H1 (cell line): Measurements from ENCODE around the gene RPIA.

Source experiments
- CTCF ChIP-seq, 3 experiments: IDR thresholded peaks; 1 replicate in 2 of 3; 2 replicates in 1 of 3; pipeline versions ENCODE4 v1.5.1 to v1.6.1; 2011; ENCODE audit warnings: low read length in 3 of 3, mild to moderate bottlenecking in 3 of 3, inconsistent platforms in 2 of 3, low read depth in 1 of 3, moderate library complexity in 1 of 3; ENCODE audit not compliant: insufficient read depth in 1 of 3; ENCODE audit errors: control extremely low read depth in 1 of 3
- E2F6 ChIP-seq: IDR thresholded peaks from 2 replicates; pipeline ENCODE4 v1.6.1; 2012; ENCODE audit warnings: inconsistent platforms
- EZH2 ChIP-seq: fragments of 200-600 bp; sonication (generic); IDR thresholded peaks from 2 replicates; pipeline ENCODE4 v1.7.1; 2012; ENCODE audit warnings: low read depth, mild to moderate bottlenecking, moderate library complexity, low read length, inconsistent platforms; ENCODE audit not compliant: severe bottlenecking
- POLR2A ChIP-seq, 2 experiments: IDR thresholded peaks; 1 replicate in 1 of 2; 2 replicates in 1 of 2; pipeline ENCODE4 v1.6.1; 2011; ENCODE audit warnings: low read depth in 2 of 2, low read length in 2 of 2, mild to moderate bottlenecking in 2 of 2; ENCODE audit errors: control extremely low read depth in 1 of 2
- RFX5 ChIP-seq: IDR thresholded peaks from 2 replicates; pipeline ENCODE4 v1.6.1; 2011; ENCODE audit warnings: low read depth, low read length, improper control_type of control experiment, borderline replicate concordance
- SIN3A ChIP-seq, 2 experiments: IDR thresholded peaks in 1 of 2; conservative IDR thresholded peaks in 1 of 2; 2 replicates each; pipeline ENCODE4 v1.6.1; 2011 to 2012; ENCODE audit warnings: low read length in 2 of 2, improper control_type of control experiment in 1 of 2, low read depth in 1 of 2, mild to moderate bottlenecking in 1 of 2

GRCh38 chr2:88692187-88692586, 714 bp downstream of the RPIA start:
- TF ChIP-seq CTCF (IDR thresholded peaks at IDR 0.05; ENCODE audit: control extremely low read depth in 1 of 3, insufficient read depth in 1 of 3, low read depth in 1 of 3, low read length in 3 of 3): no peak
- no peak for TF ChIP-seq POLR2A (IDR thresholded peaks at IDR 0.05; ENCODE audit: control extremely low read depth in 1 of 2, low read depth in 2 of 2, low read length in 2 of 2)
- TF ChIP-seq RFX5: no peak
- no peak for TF ChIP-seq E2F6
- no peak for TF ChIP-seq EZH2
- TF ChIP-seq SIN3A (conservative IDR thresholded peaks at IDR 0.05 in 1 of 2, IDR thresholded peaks at IDR 0.05 in 1 of 2; ENCODE audit: low read depth in 1 of 2, low read length in 2 of 2): no peak
